ENCODE data around the gene ARMC9. TPM values are rescaled to one million over a fixed set of nuclear protein-coding genes. Genes with fewer than 3 reads are reported as not detected.
"Not testable (repeated sequence)": the region's sequence is repeated elsewhere in the genome, so short reads cannot be mapped to it uniquely, and the experiment has no call there.

The ARMC9 gene, protein sequence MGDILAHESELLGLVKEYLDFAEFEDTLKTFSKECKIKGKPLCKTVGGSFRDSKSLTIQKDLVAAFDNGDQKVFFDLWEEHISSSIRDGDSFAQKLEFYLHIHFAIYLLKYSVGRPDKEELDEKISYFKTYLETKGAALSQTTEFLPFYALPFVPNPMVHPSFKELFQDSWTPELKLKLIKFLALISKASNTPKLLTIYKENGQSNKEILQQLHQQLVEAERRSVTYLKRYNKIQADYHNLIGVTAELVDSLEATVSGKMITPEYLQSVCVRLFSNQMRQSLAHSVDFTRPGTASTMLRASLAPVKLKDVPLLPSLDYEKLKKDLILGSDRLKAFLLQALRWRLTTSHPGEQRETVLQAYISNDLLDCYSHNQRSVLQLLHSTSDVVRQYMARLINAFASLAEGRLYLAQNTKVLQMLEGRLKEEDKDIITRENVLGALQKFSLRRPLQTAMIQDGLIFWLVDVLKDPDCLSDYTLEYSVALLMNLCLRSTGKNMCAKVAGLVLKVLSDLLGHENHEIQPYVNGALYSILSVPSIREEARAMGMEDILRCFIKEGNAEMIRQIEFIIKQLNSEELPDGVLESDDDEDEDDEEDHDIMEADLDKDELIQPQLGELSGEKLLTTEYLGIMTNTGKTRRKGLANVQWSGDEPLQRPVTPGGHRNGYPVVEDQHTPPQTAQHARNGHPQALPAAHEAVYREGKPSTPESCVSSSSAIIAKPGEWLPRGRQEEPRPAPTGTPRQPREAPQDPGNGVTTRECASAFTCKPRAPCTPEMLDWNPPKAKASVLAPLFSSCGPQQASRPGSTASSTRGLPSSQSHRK
- 27.1 and 67.8 TPM in 2 replicates for total RNA-seq

DNA sequence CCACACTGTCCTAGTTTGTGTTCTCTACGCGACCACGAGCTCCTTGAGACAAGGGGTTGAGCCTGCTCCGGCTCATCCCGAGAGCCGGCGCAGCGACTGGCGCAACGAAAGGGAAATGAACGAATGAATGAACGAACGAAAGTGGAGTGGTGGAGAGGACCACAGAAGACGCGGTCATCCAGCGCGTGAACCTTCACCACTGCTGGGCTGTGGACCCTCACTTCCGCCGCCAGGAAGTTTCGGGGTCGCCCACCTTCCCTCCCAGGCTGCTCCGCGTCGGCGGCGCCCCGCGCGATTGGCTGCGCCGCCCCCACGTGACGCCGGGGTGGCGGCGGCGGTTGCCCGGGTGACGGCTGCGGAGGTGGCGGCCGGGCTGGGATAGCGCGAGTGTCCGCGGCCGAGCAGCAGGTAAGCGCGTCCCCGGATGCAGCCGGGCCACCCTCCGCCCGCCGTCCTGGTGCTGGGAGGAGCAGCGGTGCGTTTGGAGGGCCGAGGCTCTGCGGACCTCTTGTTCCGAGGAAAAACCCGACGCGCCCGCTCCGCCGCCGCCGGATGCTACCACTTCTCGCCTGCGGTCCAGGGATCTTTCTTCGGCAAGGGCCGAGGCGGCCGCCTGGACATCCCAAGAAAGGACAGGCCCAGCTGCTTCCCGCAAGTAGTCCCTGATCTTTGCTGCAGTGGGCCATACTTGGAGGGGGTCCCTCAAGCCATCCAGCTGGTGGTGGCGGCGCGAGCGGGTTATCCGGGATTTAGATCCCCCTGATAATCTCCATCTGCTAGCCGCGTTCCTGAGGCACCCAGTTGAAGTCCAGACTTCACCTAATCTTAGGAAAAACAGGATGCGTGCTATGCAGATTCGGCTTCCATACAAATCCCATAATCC lies at the start of gene ARMC9:
Gene ARMC9 (plus strand): TSS at position 341 of the 883 bp plus-strand sequence. CDS start 7,608 bp downstream, outside the sequence.
- DNase-seq (ENCODE audit: low read depth), result peak; percentile 37

- no peak for DNase-seq (ENCODE audit: low read depth)
Observed at GRCh38 chr2:231152800-231153557, 45.5 kb upstream of the ARMC9 start.

DNA sequence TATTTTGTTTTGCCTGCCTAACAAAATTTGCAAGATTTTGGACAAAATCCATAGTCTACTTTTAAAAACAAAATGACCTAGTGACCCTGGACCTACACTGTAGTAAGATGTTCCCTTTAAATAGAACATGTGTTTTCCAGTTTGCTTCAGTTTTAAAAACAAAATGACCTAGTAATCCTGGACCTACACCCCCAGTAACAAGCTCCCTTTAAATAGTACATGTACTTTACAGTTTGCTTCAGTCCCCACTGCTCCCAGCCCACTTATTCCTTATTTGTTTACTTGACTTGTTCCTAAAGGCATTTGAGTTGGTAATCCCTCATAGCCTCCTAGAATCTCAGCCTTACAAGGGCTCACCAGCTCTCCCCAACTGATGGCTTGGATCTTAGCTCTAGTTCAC lies 39.1 kb upstream of the ARMC9 start:
- no peak for DNase-seq (ENCODE audit: low read depth)

- no peak for DNase-seq (ENCODE audit: low read depth)
Observed at GRCh38 chr2:231160701-231161100, 37.7 kb upstream of the ARMC9 start.

GRCh38 chr2:231161252-231161839 lies 37.1 kb upstream of the ARMC9 start:
- peak; percentile 9 for DNase-seq (ENCODE audit: low read depth)

DNA sequence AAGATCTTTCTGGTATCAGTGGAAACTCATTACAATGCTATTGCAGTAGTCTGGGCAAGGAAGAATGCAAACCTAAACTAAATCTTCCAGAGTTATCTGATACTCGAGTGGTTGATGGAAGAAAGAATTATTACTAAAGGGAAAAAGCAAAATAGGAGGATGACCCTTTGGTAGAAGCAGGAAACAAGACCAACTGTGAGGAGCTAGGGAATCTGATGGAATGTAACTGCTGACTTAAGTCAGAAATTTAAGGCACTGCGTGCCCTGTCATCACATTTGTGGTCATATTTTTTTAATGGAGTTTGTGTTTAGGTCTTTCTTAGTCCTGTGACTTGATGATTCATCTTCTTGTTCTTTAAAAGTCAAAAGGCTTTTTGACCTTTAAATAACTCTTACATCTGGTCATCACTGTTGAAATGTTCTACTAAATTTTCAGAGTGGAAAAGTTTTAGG lies 36.5 kb upstream of the ARMC9 start:
- DNase-seq (ENCODE audit: low read depth), result peak; percentile 99

DNA sequence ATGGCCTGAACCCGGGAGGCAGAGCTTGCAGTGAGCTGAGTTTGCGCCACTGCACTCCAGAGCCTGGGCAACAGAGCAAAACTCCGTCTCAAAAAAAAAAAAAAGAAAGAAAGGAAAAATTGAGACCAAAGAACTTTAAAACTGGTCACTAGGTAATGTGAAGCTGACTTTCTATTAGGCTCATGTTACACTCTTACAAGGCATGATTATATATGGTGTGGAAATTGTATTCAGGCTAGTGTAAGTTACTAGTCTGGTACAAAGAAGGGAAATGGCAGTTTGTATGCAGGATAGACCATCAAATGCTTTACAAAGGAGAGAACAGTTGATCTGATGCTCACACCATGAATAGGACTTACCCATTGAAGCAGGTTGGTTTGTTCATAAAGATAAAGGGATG lies 35.4 kb upstream of the ARMC9 start:
- no peak for DNase-seq (ENCODE audit: low read depth)

GRCh38 chr2:231163414-231164095 lies 34.9 kb upstream of the ARMC9 start:
- DNase-seq (ENCODE audit: low read depth), result no peak

GRCh38 chr2:231167745-231168459 lies 30.5 kb upstream of the ARMC9 start:
- no peak for DNase-seq (ENCODE audit: low read depth)

DNA sequence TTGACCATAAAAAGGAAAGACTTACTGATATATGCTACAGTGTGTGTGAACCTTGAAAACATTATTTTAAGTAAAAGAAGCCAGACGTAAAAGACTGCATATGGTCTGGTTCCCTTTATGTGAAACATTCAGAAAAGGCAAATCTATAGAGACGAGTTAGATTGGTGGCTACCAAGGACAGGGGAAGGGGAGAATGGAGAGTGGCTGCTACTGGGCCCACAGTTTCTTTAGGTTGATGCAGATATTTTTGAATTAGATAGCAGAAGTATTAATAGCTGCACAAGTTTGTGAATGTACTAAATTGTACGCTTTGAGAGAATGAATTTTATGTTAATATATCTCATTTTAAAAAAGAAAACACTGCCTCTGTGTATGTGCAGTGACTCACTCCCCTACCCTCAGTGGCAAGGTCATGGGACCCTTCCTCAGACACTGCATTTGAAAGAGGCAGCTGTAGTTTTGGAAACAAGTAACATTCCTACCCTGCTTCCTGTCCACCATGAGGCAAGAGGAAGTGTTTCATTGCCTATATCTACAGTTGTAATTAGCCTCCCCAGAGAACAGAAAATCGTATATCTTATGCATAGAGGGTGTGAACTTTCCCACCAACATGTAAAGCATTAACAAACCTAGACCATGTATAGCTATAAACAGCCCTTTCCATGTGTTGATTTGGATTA lies 29.8 kb upstream of the ARMC9 start:
- no peak for DNase-seq (ENCODE audit: low read depth)

- DNase-seq (ENCODE audit: low read depth), result no peak
Observed at GRCh38 chr2:231169488-231169887, 28.9 kb upstream of the ARMC9 start.

DNA sequence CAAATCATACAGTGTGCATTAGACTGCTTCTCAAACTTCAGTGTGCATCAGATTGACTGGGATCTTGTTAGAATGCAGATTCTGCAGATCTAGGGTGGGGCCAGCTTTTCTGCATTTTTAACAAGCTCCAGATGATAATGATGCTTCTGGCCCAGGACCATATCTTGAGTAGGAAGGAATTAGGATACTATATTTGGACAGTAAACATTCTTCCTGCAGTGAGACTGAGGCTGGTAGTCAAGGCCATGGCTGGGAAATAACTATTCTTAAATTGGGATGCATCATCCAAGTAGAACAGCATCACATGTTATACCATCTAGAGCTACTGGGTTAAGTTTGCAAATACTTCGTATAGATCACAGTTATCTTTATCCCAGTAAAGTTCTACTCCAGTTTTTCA lies 28.4 kb upstream of the ARMC9 start:
- DNase-seq (ENCODE audit: low read depth), result no peak

DNA sequence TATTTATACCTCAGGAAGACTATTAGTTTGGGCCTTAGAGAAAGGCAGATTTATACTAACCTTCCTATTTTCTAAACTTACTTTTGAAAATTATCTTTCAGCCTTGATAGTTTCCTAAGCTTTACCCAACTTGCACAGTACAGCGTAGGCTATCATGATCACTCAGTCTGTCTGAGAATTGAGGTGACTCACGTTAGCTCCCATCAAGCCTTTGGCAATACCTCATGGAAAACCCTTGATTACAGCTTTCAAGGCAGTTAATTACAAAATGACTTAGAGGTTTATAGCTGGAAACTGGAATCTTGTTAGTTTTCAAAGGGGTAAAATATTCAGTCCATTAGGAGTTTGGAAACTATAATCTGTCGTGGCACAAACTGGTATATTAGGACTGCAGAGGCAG lies 26.4 kb upstream of the ARMC9 start:
- DNase-seq (ENCODE audit: low read depth), result peak; percentile 37

DNA sequence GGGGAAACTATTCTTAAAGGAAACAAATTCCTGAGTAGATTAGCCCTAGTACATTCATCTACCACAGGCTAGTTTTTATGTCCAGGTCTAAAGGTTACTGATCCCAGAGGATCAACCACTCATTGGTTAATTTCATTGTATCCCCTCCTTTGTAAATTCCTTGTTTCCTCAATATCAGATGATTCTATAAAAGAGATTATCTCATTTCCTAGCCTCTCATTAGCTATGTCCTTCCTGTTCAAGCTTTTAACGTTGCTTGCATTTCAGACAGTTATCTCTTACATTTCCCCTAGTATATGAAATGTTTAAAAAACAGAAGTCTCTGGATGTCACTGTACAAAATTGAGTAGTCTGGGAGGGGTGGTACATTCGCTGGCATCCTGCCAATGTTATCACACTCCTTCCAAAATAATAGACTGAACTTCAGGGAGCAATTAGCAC lies 24.2 kb upstream of the ARMC9 start:
- no peak for DNase-seq (ENCODE audit: low read depth)

GRCh38 chr2:231176066-231176465 lies 22.4 kb upstream of the ARMC9 start:
- DNase-seq (ENCODE audit: low read depth), result peak; percentile 11

- no peak for DNase-seq (ENCODE audit: low read depth)
Observed at GRCh38 chr2:231177156-231178025, 21.0 kb upstream of the ARMC9 start.

- DNase-seq (ENCODE audit: low read depth), result not testable (repeated sequence)
Observed at GRCh38 chr2:231178805-231179204, 19.6 kb upstream of the ARMC9 start.

Measured in renal cortical epithelial cell (primary cell).